Subcutaneous adipose tissue (tissue), 4 donors: ENCODE measurements around the gene GMDS. TPM values are rescaled to one million over a fixed set of nuclear protein-coding genes. Genes with fewer than 3 reads are reported as not detected.

Source experiments
- total RNA-seq, 4 donors: library from RNA; depleted of rRNA; stranded (reverse); fragments of >200 nt; gene quantifications; one replicate each; pipeline ENCODE4 v1.1.0, GENCODE V29; 2016
- TF ChIP-seq, protein P1 (sequence below): fragments of 450-650 bp; IDR thresholded peaks from one replicate; pipeline ENCODE4 v1.5.1; 2016; ENCODE audit warnings: low read depth, mild to moderate bottlenecking, control low read depth, antibody characterized with exemption, moderate library complexity

GMDS gene
- total RNA-seq, 4 donors from 2014 or later = 10.1 to 17.3 (median 13.9) TPM

DNA sequence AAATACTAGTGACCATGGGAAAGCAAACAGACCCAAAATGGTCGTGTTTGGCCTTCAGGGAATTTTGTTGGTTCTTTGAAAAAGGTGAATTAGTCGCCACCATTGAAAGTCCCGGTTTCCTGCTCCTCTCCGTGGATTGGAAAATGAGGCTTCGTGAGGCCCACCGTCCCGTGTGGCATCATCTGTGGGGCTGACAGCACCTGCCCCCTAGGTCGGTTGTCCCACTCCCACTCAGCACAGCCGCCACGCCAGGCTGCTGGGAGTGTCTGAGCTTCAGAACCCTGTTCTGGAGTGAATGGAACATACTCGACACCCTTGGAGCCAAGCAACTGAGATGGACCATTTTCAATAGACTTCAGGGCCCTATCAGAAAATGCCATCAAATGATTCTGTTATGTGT lies 668.7 kb downstream of the GMDS start:
- TF ChIP-seq, protein P1, sequence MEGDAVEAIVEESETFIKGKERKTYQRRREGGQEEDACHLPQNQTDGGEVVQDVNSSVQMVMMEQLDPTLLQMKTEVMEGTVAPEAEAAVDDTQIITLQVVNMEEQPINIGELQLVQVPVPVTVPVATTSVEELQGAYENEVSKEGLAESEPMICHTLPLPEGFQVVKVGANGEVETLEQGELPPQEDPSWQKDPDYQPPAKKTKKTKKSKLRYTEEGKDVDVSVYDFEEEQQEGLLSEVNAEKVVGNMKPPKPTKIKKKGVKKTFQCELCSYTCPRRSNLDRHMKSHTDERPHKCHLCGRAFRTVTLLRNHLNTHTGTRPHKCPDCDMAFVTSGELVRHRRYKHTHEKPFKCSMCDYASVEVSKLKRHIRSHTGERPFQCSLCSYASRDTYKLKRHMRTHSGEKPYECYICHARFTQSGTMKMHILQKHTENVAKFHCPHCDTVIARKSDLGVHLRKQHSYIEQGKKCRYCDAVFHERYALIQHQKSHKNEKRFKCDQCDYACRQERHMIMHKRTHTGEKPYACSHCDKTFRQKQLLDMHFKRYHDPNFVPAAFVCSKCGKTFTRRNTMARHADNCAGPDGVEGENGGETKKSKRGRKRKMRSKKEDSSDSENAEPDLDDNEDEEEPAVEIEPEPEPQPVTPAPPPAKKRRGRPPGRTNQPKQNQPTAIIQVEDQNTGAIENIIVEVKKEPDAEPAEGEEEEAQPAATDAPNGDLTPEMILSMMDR = no peak

DNA sequence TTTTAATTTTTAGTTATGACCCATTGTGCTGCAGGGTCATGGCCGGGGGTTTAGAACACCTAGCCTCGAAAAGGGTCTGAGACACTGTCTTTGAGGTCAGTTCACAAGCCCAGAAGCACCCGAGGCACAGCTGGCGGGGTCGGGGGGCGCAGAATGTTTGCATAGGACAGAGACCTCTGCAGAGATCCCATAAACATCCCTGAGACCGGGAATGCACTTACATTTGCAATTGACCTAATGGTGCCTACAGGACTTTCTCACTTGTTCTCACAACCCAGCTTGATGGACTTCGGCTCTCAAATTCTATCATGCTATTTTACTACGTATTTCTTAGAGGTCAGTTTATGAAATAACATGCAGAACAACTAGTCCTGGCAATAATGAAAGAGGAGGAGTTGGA lies 669.2 kb downstream of the GMDS start:
- TF ChIP-seq, protein P1 = no peak

DNA sequence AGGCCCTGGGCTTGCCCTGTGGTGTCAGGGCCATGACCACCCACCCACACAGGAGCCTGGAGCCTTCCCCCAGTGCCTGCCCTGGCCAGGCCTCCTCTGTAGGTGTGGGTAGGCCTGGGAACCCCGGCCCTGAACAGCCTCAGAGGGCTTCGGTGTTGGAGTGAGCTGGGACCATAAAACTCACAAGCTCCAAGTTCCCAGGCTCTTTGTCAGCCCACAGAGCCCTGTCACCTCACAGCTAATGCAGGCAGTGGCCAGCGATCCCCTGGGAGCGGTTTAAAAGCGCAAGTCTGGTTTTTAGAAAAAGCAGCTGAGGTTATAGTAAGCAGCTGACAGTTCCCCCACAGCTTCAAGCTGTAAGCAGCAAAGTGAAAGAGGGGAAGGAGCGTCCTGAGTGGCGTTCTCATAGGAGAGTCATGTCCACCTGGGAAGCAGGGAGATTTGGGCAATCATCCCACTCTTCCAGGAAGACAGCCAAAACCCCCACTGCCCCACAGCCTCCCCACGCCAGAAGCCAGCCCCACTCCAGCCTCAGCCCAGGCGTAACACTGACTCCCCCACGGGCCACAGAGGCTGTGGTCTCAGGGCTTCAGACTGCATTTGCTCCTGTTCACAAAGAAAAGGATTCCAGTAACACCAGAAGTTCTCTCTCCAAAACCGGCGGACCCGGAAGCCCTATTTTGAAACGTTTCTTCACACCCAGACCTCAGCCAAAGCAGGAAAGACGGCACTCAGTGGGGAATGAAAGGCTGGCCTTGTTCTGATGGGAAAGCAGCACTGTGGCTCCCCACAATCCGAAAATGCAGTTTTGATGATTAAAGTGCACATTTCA lies 670.0 kb downstream of the GMDS start:
- TF ChIP-seq, protein P1 = no peak

DNA sequence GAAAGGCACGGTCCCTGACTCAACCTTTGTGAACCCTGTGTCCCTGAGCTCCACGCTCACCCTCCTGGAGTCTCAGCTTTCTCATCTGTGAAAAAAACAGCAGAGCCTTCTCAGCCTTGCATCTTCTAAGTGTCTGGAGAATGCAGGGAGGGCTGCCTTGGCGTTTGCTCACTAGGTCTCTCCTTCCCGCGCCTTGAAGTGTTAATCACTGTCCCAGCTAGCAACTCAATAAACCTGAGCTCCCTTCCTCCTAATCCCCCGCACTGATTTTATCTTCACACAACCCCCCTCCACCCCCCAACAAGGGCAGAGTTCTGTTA lies 670.6 kb downstream of the GMDS start:
- TF ChIP-seq, protein P1 = no peak

DNA sequence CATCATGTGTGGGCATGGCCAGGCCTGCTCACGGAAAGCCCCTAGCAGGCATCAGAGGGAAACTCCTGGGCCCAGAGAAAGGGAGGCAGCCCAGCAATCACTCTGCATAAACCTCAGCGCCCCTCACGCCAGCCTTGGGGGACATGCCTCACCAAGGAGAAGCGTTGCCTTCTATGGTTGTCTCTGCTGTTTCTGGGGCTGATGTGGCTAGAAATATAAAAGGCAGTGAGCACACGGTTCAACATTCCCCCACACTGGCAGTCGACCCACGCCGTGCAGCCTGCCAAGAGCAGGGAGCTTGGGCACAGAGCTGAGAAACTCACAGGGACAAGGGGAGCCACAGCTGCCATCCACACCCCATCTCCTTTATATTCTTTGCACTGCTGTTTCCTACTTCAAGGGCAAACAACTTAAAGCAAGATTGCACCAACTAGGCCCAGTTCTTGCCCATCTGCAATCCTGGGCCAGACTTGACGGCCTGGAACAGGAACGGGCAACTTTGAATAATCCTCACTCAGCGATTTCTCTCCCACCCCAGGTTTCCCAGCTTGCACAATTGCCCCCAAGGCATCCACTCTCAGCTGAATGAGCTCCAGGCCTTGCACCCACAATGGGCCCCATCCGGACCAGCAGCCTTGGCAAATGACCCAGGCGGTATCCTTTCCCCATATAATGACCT lies 671.2 kb downstream of the GMDS start:
- TF ChIP-seq, protein P1 = no peak
